Measurements from ENCODE around the gene EXD2. TPM values are rescaled to one million over a fixed set of nuclear protein-coding genes. Genes with fewer than 3 reads are reported as not detected.
"Not testable (repeated sequence)": the region's sequence is repeated elsewhere in the genome, so short reads cannot be mapped to it uniquely, and the experiment has no call there.

EXD2 gene
- total RNA-seq, 2 experiments from 2014 or later, result 10.5 to 11.5 TPM

GRCh38 chr14:69199786-69200185, 8.5 kb downstream of the EXD2 start:
- ChIA-PET POLR2A (interaction anchor here (0.7 kb wide), 1 partner anchor 200 kb away, joined by 3 read pairs; no protein-coding TSS in a partner anchor), CTCF (interaction anchor here (2.6 kb wide), 1 partner anchor 70 kb away, joined by 9 read pairs; no protein-coding TSS in a partner anchor)
- intact Hi-C loops (cut with micrococcal nuclease), result no loop called here
- Mint-ChIP-seq H3K36me3 (no peaks in the 10 kb centered on the region), H3K4me1 (ENCODE audit: low read depth) (peaks cover 2% of the 10 kb centered on the region), H3K4me3 (no peak overlapping the region), H3K27ac (no peak overlapping the region), H3K9me3 (no peaks in the 10 kb centered on the region), H3K27me3 (no peaks in the 10 kb centered on the region)
- DNase-seq, result no peak

DNA sequence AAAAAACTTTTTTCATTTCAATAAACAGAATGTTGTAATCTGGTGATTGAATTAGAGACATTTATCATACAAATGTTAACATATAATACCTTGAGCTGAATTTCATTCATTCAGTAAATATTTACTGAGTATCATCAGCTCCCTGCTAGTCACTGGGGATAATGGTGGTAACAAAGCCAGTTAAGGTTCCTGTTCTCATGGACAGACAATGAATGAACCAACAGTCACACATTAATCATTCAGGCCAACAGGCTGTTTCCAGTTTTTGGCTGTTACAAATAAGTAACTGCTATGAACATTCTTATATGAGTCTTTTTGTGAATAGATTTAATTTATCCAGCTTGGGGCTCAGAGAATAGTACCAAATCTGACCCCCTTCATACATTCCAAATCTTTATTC, 13.5 kb downstream of the EXD2 start:
- H3K4me1 Mint-ChIP-seq (ENCODE audit: low read depth), result peaks cover 7% of the 10 kb centered on the region
- H3K27me3 Mint-ChIP-seq, result no peaks in the 10 kb centered on the region
- H3K36me3 Mint-ChIP-seq, result no peaks in the 10 kb centered on the region
- H3K9me3 Mint-ChIP-seq, result no peaks in the 10 kb centered on the region
- H3K27ac Mint-ChIP-seq, result no peak overlapping the region
- no peak overlapping the region for H3K4me3 Mint-ChIP-seq
- ChIA-PET POLR2A (no interaction called here), CTCF (interaction anchor here (0.8 to 1.1 kb wide), 2 partner anchors 37 to 38 kb away, joined by 3 read pairs; no protein-coding TSS in a partner anchor)
- intact Hi-C loops (cut with micrococcal nuclease), result no loop called here
- DNase-seq, result no peak

GRCh38 chr14:69207435-69208041, 16.2 kb downstream of the EXD2 start:
- ChIA-PET POLR2A (no interaction called here), CTCF (interaction anchor here (0.7 kb wide), 1 partner anchor 317 kb away, joined by 3 read pairs; no protein-coding TSS in a partner anchor)
- Mint-ChIP-seq H3K9me3 (no peaks in the 10 kb centered on the region), H3K27me3 (no peaks in the 10 kb centered on the region), H3K36me3 (peaks cover 2% of the 10 kb centered on the region), H3K4me1 (ENCODE audit: low read depth) (peaks cover 7% of the 10 kb centered on the region), H3K4me3 (no peak overlapping the region), H3K27ac (no peak overlapping the region)
- intact Hi-C loops (cut with micrococcal nuclease), result no loop called here
- DNase-seq, result no peak

DNA sequence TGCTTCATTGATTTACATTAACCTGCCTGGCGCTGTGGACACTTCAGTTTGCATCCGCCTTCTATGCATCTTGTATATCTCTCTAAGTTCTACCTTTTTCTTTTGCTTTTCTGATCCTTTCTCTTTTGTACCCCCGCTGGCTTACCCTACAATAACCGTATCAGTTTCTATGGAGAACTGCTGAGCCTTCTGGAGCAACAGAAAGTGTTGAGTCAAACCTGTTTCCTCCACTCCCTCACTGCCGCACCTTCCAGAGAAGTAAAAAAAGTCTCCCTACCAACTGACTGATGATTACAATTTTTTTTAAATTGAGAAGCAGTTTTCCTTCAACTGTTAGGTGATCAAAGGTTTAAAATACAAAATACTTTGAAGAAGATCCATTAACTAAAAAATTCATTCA, 17.4 kb downstream of the EXD2 start:
- CTCF ChIA-PET, result no interaction called here
- no peak overlapping the region for H3K4me3 Mint-ChIP-seq

GRCh38 chr14:69214393-69214792, 23.1 kb downstream of the EXD2 start:
- Mint-ChIP-seq H3K4me3 (no peak overlapping the region), H3K36me3 (peaks cover 13% of the 10 kb centered on the region), H3K27ac (no peak overlapping the region), H3K27me3 (no peaks in the 10 kb centered on the region), H3K4me1 (ENCODE audit: low read depth) (no peaks in the 10 kb centered on the region), H3K9me3 (no peaks in the 10 kb centered on the region)
- POLR2A ChIA-PET, result no interaction called here
- intact Hi-C loops (cut with micrococcal nuclease), result no loop called here
- DNase-seq, result no peak
- CTCF ChIA-PET, result no interaction called here

More for the DNA sequence above, 17.4 kb downstream of the EXD2 start:
- H3K36me3 Mint-ChIP-seq, result peaks cover 2% of the 10 kb centered on the region
- DNase-seq, result no peak
- intact Hi-C loops (cut with micrococcal nuclease), result no loop called here
- H3K27me3 Mint-ChIP-seq, result no peaks in the 10 kb centered on the region
- POLR2A ChIA-PET, result no interaction called here
- H3K9me3 Mint-ChIP-seq, result no peaks in the 10 kb centered on the region
- H3K4me1 Mint-ChIP-seq (ENCODE audit: low read depth), result peaks cover 7% of the 10 kb centered on the region
- H3K27ac Mint-ChIP-seq, result no peak overlapping the region

- intact Hi-C loops (cut with micrococcal nuclease); DNase-seq; H3K4me1 Mint-ChIP-seq (ENCODE audit: low read depth); H3K9me3 Mint-ChIP-seq; H3K27ac Mint-ChIP-seq; H3K4me3 Mint-ChIP-seq; H3K27me3 Mint-ChIP-seq; POLR2A ChIA-PET; CTCF ChIA-PET: not testable (repeated sequence)
- H3K36me3 Mint-ChIP-seq, result peaks cover 15% of the 10 kb centered on the region
These were observed 26.4 kb downstream of the EXD2 start for GRCh38 chr14:69217663-69218062.

GRCh38 chr14:69224946-69225345, 33.6 kb downstream of the EXD2 start:
- H3K36me3 Mint-ChIP-seq, result peaks cover 2% of the 10 kb centered on the region
- no peaks in the 10 kb centered on the region for H3K4me1 Mint-ChIP-seq (ENCODE audit: low read depth)
- no peak overlapping the region for H3K27ac Mint-ChIP-seq
- CTCF ChIA-PET, result no interaction called here
- intact Hi-C loops (cut with micrococcal nuclease), result no loop called here
- H3K4me3 Mint-ChIP-seq, result no peak overlapping the region
- DNase-seq, result no peak
- no peaks in the 10 kb centered on the region for H3K27me3 Mint-ChIP-seq
- no peaks in the 10 kb centered on the region for H3K9me3 Mint-ChIP-seq
- POLR2A ChIA-PET, result no interaction called here

GRCh38 chr14:69226178-69226577, 34.9 kb downstream of the EXD2 start:
- no peaks in the 10 kb centered on the region for H3K4me1 Mint-ChIP-seq (ENCODE audit: low read depth)
- H3K4me3 Mint-ChIP-seq, result no peak overlapping the region
- DNase-seq, result no peak
- no peaks in the 10 kb centered on the region for H3K9me3 Mint-ChIP-seq
- intact Hi-C loops (cut with micrococcal nuclease), result no loop called here
- no peak overlapping the region for H3K27ac Mint-ChIP-seq
- POLR2A ChIA-PET, result no interaction called here
- peaks cover 2% of the 10 kb centered on the region for H3K36me3 Mint-ChIP-seq
- no peaks in the 10 kb centered on the region for H3K27me3 Mint-ChIP-seq
- CTCF ChIA-PET, result interaction anchor here (0.6 to 0.7 kb wide), 3 partner anchors 17 to 96 kb away, joined by 3 to 4 read pairs (median 3); no protein-coding TSS in a partner anchor

DNA sequence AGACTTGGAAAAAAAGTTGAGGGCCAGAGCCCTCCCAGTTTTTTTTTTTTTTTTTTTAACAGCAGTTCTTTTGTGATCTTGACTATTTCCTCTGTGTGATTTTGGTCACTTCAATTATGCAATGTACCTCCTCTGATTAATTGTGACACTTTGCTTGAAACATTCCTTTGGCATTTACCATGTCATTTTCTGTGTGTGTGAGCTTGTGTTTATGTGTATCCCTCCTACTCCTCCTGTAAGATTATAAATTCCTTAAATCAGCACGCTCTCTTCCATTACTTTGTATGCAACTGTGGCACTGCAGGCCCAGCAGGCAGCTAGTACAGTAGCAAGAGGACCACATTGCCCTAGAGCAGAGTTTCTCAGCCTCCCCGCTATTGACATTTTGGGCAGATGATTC, 35.4 kb downstream of the EXD2 start:
- H3K9me3 Mint-ChIP-seq, result no peaks in the 10 kb centered on the region
- ChIA-PET CTCF (interaction anchor here (0.6 to 0.7 kb wide), 3 partner anchors 16 to 96 kb away, joined by 3 to 4 read pairs (median 3); no protein-coding TSS in a partner anchor), POLR2A (no interaction called here)
- no peaks in the 10 kb centered on the region for H3K4me1 Mint-ChIP-seq (ENCODE audit: low read depth)
- no peak for DNase-seq
- no peaks in the 10 kb centered on the region for H3K27me3 Mint-ChIP-seq
- H3K36me3 Mint-ChIP-seq, result peaks cover 4% of the 10 kb centered on the region
- H3K27ac Mint-ChIP-seq, result no peak overlapping the region
- H3K4me3 Mint-ChIP-seq, result no peak overlapping the region
- intact Hi-C loops (cut with micrococcal nuclease), result no loop called here

DNA sequence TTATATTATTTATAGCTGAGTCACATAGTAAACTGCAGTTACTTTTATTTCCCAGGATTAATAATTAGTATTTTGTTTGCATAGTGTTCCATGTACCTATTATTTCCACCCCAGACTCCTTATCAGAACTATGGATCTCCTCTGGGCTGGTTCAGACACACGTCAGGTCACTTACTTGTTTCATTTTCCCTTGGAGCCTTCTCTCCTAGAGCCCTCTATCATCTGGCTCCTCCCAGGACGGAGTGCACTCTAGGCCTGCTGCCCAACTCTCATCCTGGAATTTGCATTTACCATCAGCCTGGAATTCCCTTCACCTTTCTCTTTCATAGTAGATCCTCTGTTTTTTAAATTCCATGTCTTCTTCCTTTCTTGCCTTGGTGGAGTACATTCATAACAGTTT, 40.2 kb downstream of the EXD2 start:
- Mint-ChIP-seq H3K27me3 (no peaks in the 10 kb centered on the region), H3K9me3 (no peaks in the 10 kb centered on the region), H3K27ac (no peak overlapping the region), H3K4me3 (no peak overlapping the region), H3K36me3 (peaks cover 12% of the 10 kb centered on the region), H3K4me1 (ENCODE audit: low read depth) (peaks cover 6% of the 10 kb centered on the region)
- intact Hi-C loops (cut with micrococcal nuclease), result no loop called here
- ChIA-PET POLR2A (no interaction called here), CTCF (interaction anchor here (0.6 kb wide), 1 partner anchor 204 kb away, joined by 3 read pairs; no protein-coding TSS in a partner anchor)
- no peak for DNase-seq

GRCh38 chr14:69232388-69232787, 41.1 kb downstream of the EXD2 start:
- Mint-ChIP-seq H3K27ac (no peak overlapping the region), H3K9me3 (no peaks in the 10 kb centered on the region), H3K27me3 (no peaks in the 10 kb centered on the region), H3K4me3 (no peak overlapping the region), H3K36me3 (peaks cover 12% of the 10 kb centered on the region), H3K4me1 (ENCODE audit: low read depth) (peaks cover 6% of the 10 kb centered on the region)
- no peak for DNase-seq
- ChIA-PET POLR2A (no interaction called here), CTCF (interaction anchor here (1.1 kb wide), 2 partner anchors 10 to 103 kb away, joined by 4 to 5 read pairs; no protein-coding TSS in a partner anchor)
- intact Hi-C loops (cut with micrococcal nuclease), result no loop called here

- H3K4me1 Mint-ChIP-seq (ENCODE audit: low read depth), result peaks cover 6% of the 10 kb centered on the region
- CTCF ChIA-PET, result interaction anchor here (0.9 to 3.3 kb wide), 3 partner anchors 9 to 226 kb away, joined by 4 to 13 read pairs (median 8); no protein-coding TSS in a partner anchor
- POLR2A ChIA-PET, result no interaction called here
- peaks cover 15% of the 10 kb centered on the region for H3K36me3 Mint-ChIP-seq
- DNase-seq, result no peak
- H3K27me3 Mint-ChIP-seq, result no peaks in the 10 kb centered on the region
- no peaks in the 10 kb centered on the region for H3K9me3 Mint-ChIP-seq
- intact Hi-C loops (cut with micrococcal nuclease), result no loop called here
- H3K4me3 Mint-ChIP-seq, result no peak overlapping the region
- no peak overlapping the region for H3K27ac Mint-ChIP-seq
These were observed 42.8 kb downstream of the EXD2 start for GRCh38 chr14:69234106-69234505.

DNA sequence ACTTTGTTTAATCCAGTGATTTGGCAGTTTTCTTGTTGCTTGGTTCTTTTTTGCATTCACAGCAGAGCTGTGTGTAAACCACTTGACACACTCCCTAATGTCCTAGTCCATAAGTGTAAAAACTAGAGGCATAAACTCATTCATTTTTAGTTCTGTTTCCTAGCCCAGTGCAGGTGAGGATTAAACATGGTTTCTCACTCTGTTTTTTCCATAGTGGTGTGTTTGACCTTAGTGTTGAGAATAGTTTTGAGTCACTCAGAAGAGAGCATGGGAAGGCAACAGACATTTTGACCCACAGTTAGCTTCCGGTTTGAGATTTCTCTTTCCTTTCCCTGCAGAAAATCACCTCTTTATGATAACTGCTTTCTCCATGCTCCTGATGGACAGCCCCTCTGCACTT, 44.4 kb downstream of the EXD2 start:
- no peak overlapping the region for H3K4me3 Mint-ChIP-seq
- H3K9me3 Mint-ChIP-seq, result no peaks in the 10 kb centered on the region
- H3K27me3 Mint-ChIP-seq, result no peaks in the 10 kb centered on the region
- POLR2A ChIA-PET, result interaction anchor here (0.8 kb wide), 1 partner anchor 107 kb away, joined by 3 read pairs; no protein-coding TSS in a partner anchor
- intact Hi-C loops (cut with micrococcal nuclease), result no loop called here
- DNase-seq, result no peak
- peaks cover 15% of the 10 kb centered on the region for H3K36me3 Mint-ChIP-seq
- CTCF ChIA-PET, result interaction anchor here (0.9 to 3.3 kb wide), 3 partner anchors 85 to 224 kb away, joined by 3 to 13 read pairs (median 4); no protein-coding TSS in a partner anchor
- peaks cover 6% of the 10 kb centered on the region for H3K4me1 Mint-ChIP-seq (ENCODE audit: low read depth)
- peak overlapping the region; percentile 47 for H3K27ac Mint-ChIP-seq

All from activated CD4-positive, alpha-beta memory T cell treated with anti-CD3 and anti-CD28 coated beads for 36 hours (primary cell).